BE2C (cell line): ENCODE measurements around the gene PLA2G2D.

Source experiments
- DNase-seq: peaks from one replicate; pipeline ENCODE4 v3.0.0-alpha.2; 2020
- H3K27me3 ChIP-seq: fragments of 250-450 bp; sonication (Bioruptor Pico); 2 replicates; pipeline ENCODE4 v1.5.1; 2020; ENCODE audit warnings: mild to moderate bottlenecking
- H3K36me3 ChIP-seq: fragments of 250-450 bp; sonication (Bioruptor Pico); 2 replicates; pipeline ENCODE4 v1.5.1; 2020; ENCODE audit warnings: mild to moderate bottlenecking
- H3K4me1 ChIP-seq: fragments of 250-450 bp; sonication (Bioruptor Pico); 2 replicates; pipeline ENCODE4 v1.5.1; 2020
- H3K4me3 ChIP-seq: 2 replicates; pipeline ENCODE4 v1.5.1; 2011; ENCODE audit warnings: low read depth, low read length
- H3K9me3 ChIP-seq: fragments of 250-450 bp; sonication (Bioruptor Pico); 2 replicates; pipeline ENCODE4 v1.5.1; 2020
- CTCF ChIP-seq: IDR thresholded peaks from 2 replicates; pipeline ENCODE4 v1.5.1; 2012; ENCODE audit warnings: mild to moderate bottlenecking, low read depth, low read length

PLA2G2D gene

GRCh38 chr1:20114021-20114648 is 5.2 kb downstream of the PLA2G2D start:
- Histone ChIP-seq H3K27me3 (no peaks in the 10 kb centered on the region), H3K4me3 (no peak overlapping the region), H3K9me3 (no peaks in the 10 kb centered on the region), H3K4me1 (no peaks in the 10 kb centered on the region), H3K36me3 (no peaks in the 10 kb centered on the region)
- no peak for TF ChIP-seq CTCF
- no peak for DNase-seq

- Histone ChIP-seq H3K36me3 (no peaks in the 10 kb centered on the region), H3K4me1 (no peaks in the 10 kb centered on the region), H3K27me3 (no peaks in the 10 kb centered on the region), H3K4me3 (no peak overlapping the region), H3K9me3 (no peaks in the 10 kb centered on the region)
- TF ChIP-seq CTCF = no peak
- DNase-seq = no peak
These were observed 6.9 kb downstream of the PLA2G2D start for GRCh38 chr1:20112279-20113000.

- no peak overlapping the region for H3K4me3 ChIP-seq
- TF ChIP-seq CTCF = no peak
- H3K9me3 ChIP-seq = no peaks in the 10 kb centered on the region
- no peaks in the 10 kb centered on the region for H3K4me1 ChIP-seq
- DNase-seq = no peak
- H3K36me3 ChIP-seq = no peaks in the 10 kb centered on the region
- no peaks in the 10 kb centered on the region for H3K27me3 ChIP-seq
These were observed 7.9 kb downstream of the PLA2G2D start for GRCh38 chr1:20111452-20111851.

GRCh38 chr1:20110679-20111078 is 8.7 kb downstream of the PLA2G2D start:
- no peaks in the 10 kb centered on the region for H3K9me3 ChIP-seq
- H3K36me3 ChIP-seq = no peaks in the 10 kb centered on the region
- no peaks in the 10 kb centered on the region for H3K4me1 ChIP-seq
- no peak overlapping the region for H3K4me3 ChIP-seq
- no peak for DNase-seq
- H3K27me3 ChIP-seq = no peaks in the 10 kb centered on the region
- no peak for TF ChIP-seq CTCF

- no peak overlapping the region for H3K4me3 ChIP-seq
- H3K4me1 ChIP-seq = no peaks in the 10 kb centered on the region
- no peaks in the 10 kb centered on the region for H3K9me3 ChIP-seq
- H3K27me3 ChIP-seq = no peaks in the 10 kb centered on the region
- TF ChIP-seq CTCF = no peak
- DNase-seq = no peak
- H3K36me3 ChIP-seq = no peaks in the 10 kb centered on the region
These were observed 10.0 kb downstream of the PLA2G2D start for GRCh38 chr1:20109223-20109856.
